HepG2 (cell line): ENCODE data around the gene VAV2. TPM values are rescaled to one million over a fixed set of nuclear protein-coding genes. Genes with fewer than 3 reads are reported as not detected.

Source experiments
- ATAC-seq: fragments of 200-7000 bp; cut with Tn5 transposase; 3 replicates; pipeline ENCODE4 v1.9.1; 2020; ENCODE audit warnings: mild to moderate bottlenecking, moderate library complexity
- BruUV-seq: library from RNA; stranded (reverse); fragments of 400-500 nt; replicated peaks from 2 replicates; lab custom pipeline; 2021; lab: Mats Ljungman, UMichigan
- CTCF ChIA-PET: fragments of 300-600 bp; formaldehyde crosslinking; extraction: SDS; loops from one replicate; lab custom pipeline; 2021; ENCODE audit warnings: low total read pairs, inconsistent platforms, low intra/inter-chr PET ratio; lab: Yijun Ruan, JAX
- POLR2A ChIA-PET: fragments of 350-600 bp; sonication (Branson Sonifier 250); formaldehyde crosslinking; loops from one replicate; lab custom pipeline; 2020; ENCODE audit warnings: antibody characterized with exemption, inconsistent platforms; lab: Yijun Ruan, JAX
- DNase-seq: peaks from one replicate; pipeline ENCODE4 v3.0.0-alpha.2; 2015; ENCODE audit warnings: low spot score
- FAIRE-seq: peaks from 3 replicates; lab custom pipeline; 2011; peaks lifted over from hg19 to GRCh38; lab: Jason Lieb, UNC
- H2AFZ ChIP-seq: one replicate; pipeline ENCODE4 v1.6.1; 2011; ENCODE audit warnings: low read length, inconsistent platforms
- H3K27ac ChIP-seq: fragments of 300-600 bp; 3 replicates; pipeline ENCODE4 v1.8.0; 2011; ENCODE audit warnings: mixed run types, mild to moderate bottlenecking, mixed read lengths, low read length, inconsistent platforms; ENCODE audit not compliant: insufficient read depth; ENCODE audit errors: extremely low read length
- H3K27me3 ChIP-seq, 2 experiments: fragments of 200-600 bp in 1 of 2; 2 replicates in 1 of 2; 3 replicates in 1 of 2; pipeline versions ENCODE4 v1.6.0 to v1.8.0; 2011; ENCODE audit warnings: low read length in 2 of 2, mild to moderate bottlenecking in 2 of 2, moderate library complexity in 2 of 2, inconsistent platforms in 1 of 2; ENCODE audit not compliant: insufficient read depth in 2 of 2, control insufficient read depth in 1 of 2
- H3K36me3 ChIP-seq, 2 experiments: fragments of 200-600 bp in 1 of 2; replicated peaks in 1 of 2; 2 replicates in 1 of 2; 3 replicates in 1 of 2; pipeline versions ENCODE4 v1.5.1 to v1.8.0; 2011; ENCODE audit warnings: low read length in 2 of 2, inconsistent platforms in 1 of 2; ENCODE audit not compliant: insufficient read depth in 2 of 2, control insufficient read depth in 1 of 2
- H3K4me1 ChIP-seq: 2 replicates; pipeline ENCODE4 v1.5.1; 2012; ENCODE audit warnings: low read length, inconsistent platforms; ENCODE audit not compliant: insufficient read depth
- H3K4me2 ChIP-seq: 2 replicates; pipeline ENCODE4 v1.6.0; 2011; ENCODE audit warnings: low read depth, low read length, inconsistent platforms
- H3K4me3 ChIP-seq, 3 experiments: fragments of 200-600 bp in 1 of 3; sonication (generic), shearing (Covaris generic) in 1 of 3; replicated peaks in 1 of 3; 2 replicates each; pipeline ENCODE4 v1.5.1; 2011 to 2016; ENCODE audit warnings: low read length in 3 of 3, inconsistent platforms in 2 of 3, low read depth in 2 of 3, mild to moderate bottlenecking in 2 of 3, control low read depth in 1 of 3, mixed read lengths in 1 of 3; ENCODE audit not compliant: insufficient read depth in 1 of 3
- H3K79me2 ChIP-seq: one replicate; pipeline ENCODE4 v1.6.1; 2011; ENCODE audit warnings: low read length, inconsistent platforms; ENCODE audit not compliant: insufficient read depth
- H3K9ac ChIP-seq: 2 replicates; pipeline ENCODE4 v1.6.0; 2011; ENCODE audit warnings: mild to moderate bottlenecking, low read depth, low read length, inconsistent platforms; ENCODE audit not compliant: insufficient read depth
- H3K9me3 ChIP-seq: 2 replicates; pipeline ENCODE4 v1.5.1; 2012; ENCODE audit warnings: mild to moderate bottlenecking, low read length
- H4K20me1 ChIP-seq: 2 replicates; pipeline ENCODE4 v1.6.0; 2011; ENCODE audit warnings: inconsistent platforms, mild to moderate bottlenecking, low read length, moderate library complexity; ENCODE audit not compliant: insufficient read depth
- AGO2 ChIP-seq: fragments of 200-400 bp; formaldehyde crosslinking; optimal IDR thresholded peaks from 2 replicates; pipeline ENCODE3; 2017; ENCODE audit warnings: mild to moderate bottlenecking, low read depth, low read length, moderate library complexity
- MAZ ChIP-seq, 2 experiments: sonication (generic) in 1 of 2; formaldehyde crosslinking in 1 of 2; IDR thresholded peaks; 2 replicates each; pipeline versions ENCODE4 v1.5.0 to v1.6.1; 2012 to 2020; ENCODE audit warnings: low read depth in 2 of 2, mild to moderate bottlenecking in 2 of 2, borderline replicate concordance in 1 of 2, improper control_type of control experiment in 1 of 2, low read length in 1 of 2, missing genetic modification reagents in 1 of 2, moderate library complexity in 1 of 2
- REL ChIP-seq: sonication (generic); formaldehyde crosslinking; conservative IDR thresholded peaks from 2 replicates; pipeline ENCODE4 v1.8.0; 2022; ENCODE audit warnings: mild to moderate bottlenecking, missing genetic modification reagents, moderate library complexity
- TBX2 ChIP-seq: sonication (generic); formaldehyde crosslinking; IDR thresholded peaks from 2 replicates; pipeline ENCODE4 v1.5.0; 2020; ENCODE audit warnings: missing genetic modification reagents, mild to moderate bottlenecking, borderline replicate concordance
- ZNF629 ChIP-seq: sonication (generic); formaldehyde crosslinking; conservative IDR thresholded peaks from 2 replicates; pipeline ENCODE4 v1.5.0; 2020; ENCODE audit warnings: missing genetic modification reagents
- WGBS: methylation state at CpG from one replicate; pipeline ENCODE4 v1.1.6; 2017; ENCODE audit warnings: low lambda C conversion rate; 5-methylcytosine and 5-hydroxymethylcytosine counted together
- in situ Hi-C: cut with HindIII; loops from 2 replicates; pipeline ENCODE4 v1.10.0; 2017; ENCODE audit warnings: low pct_unique_long_range_greater_than_20kb; ENCODE audit not compliant: extremely low pct_ligation_motif_present
- intact Hi-C: fragments of 100-400 bp; cut with micrococcal nuclease; formaldehyde crosslinking; loops from one replicate; pipeline ENCODE4 v1.10.0; 2022; ENCODE audit not compliant: unreplicated experiment
- polyA plus RNA-seq, 8 experiments: library from polyadenylated mRNA; depleted of rRNA in 3 of 8; stranded (reverse) in 7 of 8; unstranded in 1 of 8; fragments of >200 nt; fragmentation: Illumina TruSeq in 4 of 8; extraction: Trizol in 4 of 8; gene quantifications; 2 replicates each; pipeline versions ENCODE4 v1.2.1 to v1.2.3, GENCODE V29; 2011 to 2016; ENCODE audit warnings: low read depth in 4 of 8, missing spikeins in 1 of 8, mixed read lengths in 1 of 8; ENCODE audit not compliant: insufficient read depth in 1 of 8
- total RNA-seq, 5 experiments: library from RNA; depleted of rRNA; stranded (reverse); fragments of >200 nt; fragmentation: Illumina TruSeq; extraction: Trizol; gene quantifications; 2 replicates each; pipeline ENCODE4 v1.2.3, GENCODE V29; 2016; ENCODE audit warnings: low read depth in 1 of 5
- TF ChIP-seq, protein P1 (sequence below): sonication (generic); formaldehyde crosslinking; IDR thresholded peaks from 2 replicates; pipeline ENCODE4 v1.8.0; 2022; ENCODE audit warnings: missing genetic modification reagents, mild to moderate bottlenecking, moderate library complexity, borderline replicate concordance
- TF ChIP-seq, protein P2 (sequence below): sonication (generic); formaldehyde crosslinking; IDR thresholded peaks from 2 replicates; pipeline ENCODE4 v1.8.0; 2022; ENCODE audit warnings: mild to moderate bottlenecking, missing genetic modification reagents, moderate library complexity

Gene VAV2
- total and polyA plus RNA-seq, 2 of the 13 experiments (the other 11 are each of a cell fraction or from before 2014, with no cell fraction given): 22.5 to 22.9 TPM

DNA sequence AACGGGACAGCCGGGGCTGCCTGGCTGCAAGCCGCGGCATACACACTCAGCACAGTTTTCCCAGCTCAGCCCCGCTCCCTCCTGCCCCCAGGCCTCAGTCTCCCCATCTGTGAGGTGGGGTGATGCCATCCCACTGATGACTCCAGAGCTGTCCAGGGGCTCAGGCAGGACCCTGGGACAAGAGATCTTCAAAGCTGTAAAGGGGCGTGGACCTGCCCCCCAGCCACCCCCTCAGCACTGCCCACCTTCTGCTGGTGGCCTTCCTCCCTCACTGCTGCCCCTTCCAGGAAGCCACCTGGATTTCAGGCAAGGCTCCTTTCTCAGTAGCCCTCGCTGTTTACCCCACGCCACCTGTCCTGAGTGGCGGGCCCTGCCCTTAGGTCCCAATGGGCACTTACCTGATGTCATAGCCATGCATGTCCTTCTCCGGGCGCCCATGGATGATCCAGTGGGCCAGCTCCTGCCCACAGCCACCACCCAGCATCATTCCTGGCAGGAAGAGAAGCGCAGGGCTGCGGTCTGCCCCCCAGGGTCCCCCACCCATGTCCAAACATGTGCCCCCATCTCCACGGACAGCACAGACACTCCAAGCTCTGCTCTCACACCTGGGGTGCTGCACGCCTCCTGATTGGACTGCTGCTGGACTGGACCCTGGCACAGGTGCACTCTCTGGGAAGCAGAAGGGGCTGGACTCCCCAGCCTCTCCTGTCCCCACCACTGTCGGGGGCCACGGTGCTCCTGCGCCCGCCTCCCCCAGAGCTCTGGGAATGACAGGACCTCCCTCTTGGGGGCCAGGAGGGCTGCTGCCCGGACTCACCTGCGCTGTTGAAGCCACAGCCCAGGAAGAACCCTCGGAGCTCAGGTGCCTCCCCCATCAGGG lies 279.7 kb downstream of the VAV2 start:
- Histone ChIP-seq H3K79me2 (no peaks in the 10 kb centered on the region), H3K4me2 (peak overlapping the region; percentile 88), H3K36me3 (0 out of 5 replicates have a peak, but pooled peaks cover 0 to 1% of the 10 kb centered on the region in 2 experiments), H3K9me3 (no peaks in the 10 kb centered on the region), H3K9ac (peak overlapping the region; percentile 47), H4K20me1 (no peaks in the 10 kb centered on the region), H3K27me3 (no peaks in the 10 kb centered on the region), H2AFZ (no peak overlapping the region), H3K4me3 (peak overlapping the region in 1 of 3 experiments; percentile 23; a peak in 1 of 6 replicates), H3K27ac (peak overlapping the region; percentile 90), H3K4me1 (peaks cover 63% of the 10 kb centered on the region)
- WGBS: 96% methylated on average over 13 of the region's 22 CpGs
- CTCF ChIA-PET: interaction anchor here (0.6 kb wide), 1 partner anchor 13 kb away, joined by 3 read pairs; no protein-coding TSS in a partner anchor
- ATAC-seq (no peak), FAIRE-seq (no peak), DNase-seq (no peak)
- in situ Hi-C loops (no loop called here), intact Hi-C loops (no loop called here)
- BruUV-seq: no TSS peak
- POLR2A ChIA-PET: interaction anchor here (6.2 kb wide), 1 partner anchor 26 kb away, joined by 156 read pairs; the partner anchor contains the start of gene SARDH
- TF ChIP-seq REL (CRISPR knock-in tag): 0 out of 2 replicates have a peak, but pooled peaks have one; percentile 48
- peak; percentile 76 for TF ChIP-seq ZNF629 (CRISPR knock-in tag)
- TF ChIP-seq, protein P1, sequence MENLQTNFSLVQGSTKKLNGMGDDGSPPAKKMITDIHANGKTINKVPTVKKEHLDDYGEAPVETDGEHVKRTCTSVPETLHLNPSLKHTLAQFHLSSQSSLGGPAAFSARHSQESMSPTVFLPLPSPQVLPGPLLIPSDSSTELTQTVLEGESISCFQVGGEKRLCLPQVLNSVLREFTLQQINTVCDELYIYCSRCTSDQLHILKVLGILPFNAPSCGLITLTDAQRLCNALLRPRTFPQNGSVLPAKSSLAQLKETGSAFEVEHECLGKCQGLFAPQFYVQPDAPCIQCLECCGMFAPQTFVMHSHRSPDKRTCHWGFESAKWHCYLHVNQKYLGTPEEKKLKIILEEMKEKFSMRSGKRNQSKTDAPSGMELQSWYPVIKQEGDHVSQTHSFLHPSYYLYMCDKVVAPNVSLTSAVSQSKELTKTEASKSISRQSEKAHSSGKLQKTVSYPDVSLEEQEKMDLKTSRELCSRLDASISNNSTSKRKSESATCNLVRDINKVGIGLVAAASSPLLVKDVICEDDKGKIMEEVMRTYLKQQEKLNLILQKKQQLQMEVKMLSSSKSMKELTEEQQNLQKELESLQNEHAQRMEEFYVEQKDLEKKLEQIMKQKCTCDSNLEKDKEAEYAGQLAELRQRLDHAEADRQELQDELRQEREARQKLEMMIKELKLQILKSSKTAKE: 0 out of 2 replicates have a peak, but pooled peaks have one; percentile 8
- TF ChIP-seq, protein P2, sequence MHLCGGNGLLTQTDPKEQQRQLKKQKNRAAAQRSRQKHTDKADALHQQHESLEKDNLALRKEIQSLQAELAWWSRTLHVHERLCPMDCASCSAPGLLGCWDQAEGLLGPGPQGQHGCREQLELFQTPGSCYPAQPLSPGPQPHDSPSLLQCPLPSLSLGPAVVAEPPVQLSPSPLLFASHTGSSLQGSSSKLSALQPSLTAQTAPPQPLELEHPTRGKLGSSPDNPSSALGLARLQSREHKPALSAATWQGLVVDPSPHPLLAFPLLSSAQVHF (CRISPR knock-in tag): no peak
- TF ChIP-seq AGO2: peak; percentile 46
- TF ChIP-seq TBX2 (CRISPR knock-in tag): 0 out of 2 replicates have a peak, but pooled peaks have one; percentile 15
- no peak for TF ChIP-seq MAZ (IDR thresholded peaks at IDR 0.05; ENCODE audit: borderline replicate concordance, low read depth, low read length)
- TF ChIP-seq MAZ (CRISPR knock-in tag; IDR thresholded peaks at IDR 0.05; ENCODE audit: low read depth): no peak

Other genes starting within 250 kb of the VAV2 start
- 4.9 and 5.0 TPM in 2 replicates for gene BRD3OS, start 33.2 kb upstream of the VAV2 start, total RNA-seq (2016; rRNA removed; fragmentation: Illumina TruSeq; extraction: Trizol)
- 3.9 and 5.7 TPM in 2 replicates for gene BRD3OS, start 33.2 kb upstream of the VAV2 start, polyA plus RNA-seq (2011; rRNA removed)
- 5.9 and 11.2 TPM in 2 replicates for gene BRD3, start 75.7 kb upstream of the VAV2 start, total RNA-seq (2016; rRNA removed; fragmentation: Illumina TruSeq; extraction: Trizol)
- gene BRD3, start 75.7 kb upstream of the VAV2 start, polyA plus RNA-seq (2011; rRNA removed): 12.8 and 12.9 TPM in 2 replicates
- 31.6 and 34.3 TPM in 2 replicates for gene WDR5, start 143.8 kb upstream of the VAV2 start, total RNA-seq (2016; rRNA removed; fragmentation: Illumina TruSeq; extraction: Trizol)
- gene WDR5, start 143.8 kb upstream of the VAV2 start, polyA plus RNA-seq (2011; rRNA removed): 34.3 and 39.8 TPM in 2 replicates
- 894 TPM in 1 of 2 replicates, not detected in the other for gene RNU6ATAC, start 172.2 kb upstream of the VAV2 start, total RNA-seq (2016; rRNA removed; fragmentation: Illumina TruSeq; extraction: Trizol)
- gene RNU6ATAC, start 172.2 kb upstream of the VAV2 start, polyA plus RNA-seq (2011; rRNA removed): not detected in 2 replicates